Activated CD8-positive, alpha-beta memory T cell treated with anti-CD3 and anti-CD28 coated beads, Interleukin-2, amount 50 U/mL, for 48 hours (primary cell): ENCODE data around the gene TVP23C.
"Not testable (repeated sequence)": the region's sequence is repeated elsewhere in the genome, so short reads cannot be mapped to it uniquely, and the experiment has no call there.

Experiments used
- DNase-seq: peaks from one replicate; pipeline ENCODE4 v3.0.0-alpha.2; 2020

TVP23C gene

GRCh38 chr17:15526292-15527218, 36.7 kb downstream of the TVP23C start:
- DNase-seq, result not testable (repeated sequence)

DNA sequence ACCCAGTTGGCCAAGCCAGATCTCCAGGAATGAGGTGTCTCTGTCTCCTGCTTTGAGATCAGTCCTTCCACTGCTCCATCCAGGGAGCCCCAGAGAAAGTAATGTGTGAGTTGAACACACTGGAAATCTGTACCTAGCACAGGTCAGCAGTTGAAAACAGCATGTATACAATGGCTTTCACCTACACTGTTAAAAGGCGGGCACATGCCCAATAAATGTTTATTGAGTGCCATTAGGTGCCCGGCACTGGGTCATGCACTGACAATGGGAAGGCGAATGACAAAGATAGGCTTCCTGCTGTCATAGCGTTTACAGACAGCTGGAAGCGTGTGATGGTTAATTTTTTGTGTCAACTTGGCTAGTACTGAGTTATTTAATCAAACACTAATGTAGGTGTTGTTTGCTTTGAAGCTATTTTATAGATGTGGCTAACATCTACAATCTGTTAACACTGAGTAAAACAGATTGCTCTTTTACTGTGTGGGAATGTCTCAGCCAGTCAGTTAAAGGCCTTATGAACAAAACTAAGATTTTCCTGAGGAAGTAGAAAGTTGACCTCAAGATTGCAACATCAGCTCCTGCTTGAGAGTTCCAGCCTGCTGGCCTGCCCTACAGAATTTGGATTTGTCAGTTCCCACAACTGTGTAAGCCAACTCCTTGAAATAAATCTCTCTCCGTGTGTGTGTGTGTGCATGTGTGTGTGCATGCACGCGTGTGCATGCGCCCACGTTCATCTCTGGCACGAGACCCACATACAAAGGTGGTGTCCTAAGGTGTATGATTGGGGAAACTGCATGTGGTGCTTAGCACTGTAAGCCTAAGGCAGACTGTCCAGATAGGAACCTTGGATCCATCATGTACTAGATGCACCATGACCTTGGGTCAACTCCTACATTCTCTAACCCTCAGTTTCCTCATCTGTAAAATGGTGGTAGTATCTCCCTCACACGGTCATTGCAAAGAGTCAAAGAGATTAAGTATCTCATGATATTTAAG, 38.0 kb downstream of the TVP23C start:
- DNase-seq, result not testable (repeated sequence)

DNA sequence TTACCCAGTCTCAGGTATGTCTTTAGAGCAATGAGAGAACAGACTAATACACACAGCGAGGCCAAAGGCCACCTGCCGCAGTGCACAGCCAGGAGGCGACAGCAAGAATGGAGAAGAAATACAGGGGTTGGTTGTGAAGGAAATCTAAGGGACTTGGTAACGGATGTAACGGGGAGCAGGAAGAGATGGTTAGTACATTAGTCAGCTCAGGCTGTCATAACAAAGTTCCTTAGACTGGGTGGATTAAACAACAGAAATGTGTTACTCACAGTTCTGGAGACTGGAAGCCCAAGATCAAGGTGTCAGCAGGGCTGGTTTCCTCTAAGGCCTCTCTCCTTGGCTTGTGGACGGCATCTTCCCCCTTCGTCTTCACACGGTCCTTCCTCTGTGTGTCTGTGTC, 47.1 kb downstream of the TVP23C start:
- DNase-seq, result no peak

DNA sequence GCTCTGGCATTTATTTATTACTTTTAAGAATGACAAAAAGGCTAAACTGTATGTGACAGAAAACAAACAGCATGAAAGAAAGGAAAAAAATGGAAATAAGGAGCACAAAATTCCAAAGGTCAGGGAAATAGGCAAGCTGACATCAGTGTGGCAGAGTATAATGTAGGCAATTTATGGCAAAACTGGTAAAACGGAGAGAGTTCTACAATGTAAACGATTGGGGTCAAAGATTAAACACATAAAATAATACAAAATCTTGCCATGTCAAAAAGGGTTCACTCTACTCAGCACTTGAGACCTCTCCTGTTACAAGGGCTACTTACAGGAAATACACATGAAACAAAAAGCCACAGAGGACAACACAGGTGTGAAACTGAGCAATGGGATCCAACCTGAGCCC, 48.8 kb downstream of the TVP23C start:
- DNase-seq, result no peak

GRCh38 chr17:15513856-15514459, 49.3 kb downstream of the TVP23C start:
- DNase-seq, result no peak

- no peak for DNase-seq
These were observed 50.1 kb downstream of the TVP23C start for GRCh38 chr17:15513058-15513791.

GRCh38 chr17:15512071-15512709, 51.1 kb downstream of the TVP23C start:
- no peak for DNase-seq

- DNase-seq, result no peak
These were observed 52.1 kb downstream of the TVP23C start for GRCh38 chr17:15511142-15511541.

DNA sequence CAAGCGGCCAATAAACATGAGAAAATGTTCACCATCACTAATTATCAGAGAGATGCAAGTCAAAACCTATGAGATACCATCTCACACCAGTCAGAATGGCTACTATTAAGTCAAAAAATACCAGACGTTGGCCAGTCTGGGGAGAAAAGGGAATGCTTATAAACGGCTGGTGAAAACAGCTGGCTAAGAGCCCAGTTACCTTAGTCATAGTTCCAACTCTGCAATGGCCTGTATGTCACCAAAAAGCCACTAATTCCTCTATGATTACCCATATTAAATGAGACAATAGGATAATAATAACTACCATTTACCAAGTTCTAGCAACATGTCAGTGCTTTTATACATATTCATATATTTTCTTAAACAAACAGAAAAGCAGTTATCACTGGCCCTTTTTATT, 52.9 kb downstream of the TVP23C start:
- DNase-seq, result no peak

DNA sequence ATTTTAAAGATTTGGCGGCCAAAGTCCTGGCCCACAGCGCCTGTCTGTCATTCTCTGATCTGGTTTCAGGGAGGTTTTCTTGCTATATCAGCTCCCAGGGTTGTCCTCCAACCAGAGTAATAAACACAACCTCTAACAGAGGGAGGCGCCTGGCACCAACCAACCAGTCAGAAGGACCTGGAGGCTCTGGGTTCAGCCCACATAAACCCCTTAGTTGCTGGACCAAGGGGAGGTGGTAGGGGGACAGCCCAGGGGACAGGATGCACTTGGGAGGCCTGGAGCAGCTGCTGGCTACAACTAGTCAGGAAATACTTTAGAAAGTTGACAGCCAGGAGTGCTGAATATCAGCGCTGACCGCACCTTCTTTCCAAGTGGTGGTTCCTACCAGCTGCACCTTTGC, 54.2 kb downstream of the TVP23C start:
- DNase-seq, result no peak

DNA sequence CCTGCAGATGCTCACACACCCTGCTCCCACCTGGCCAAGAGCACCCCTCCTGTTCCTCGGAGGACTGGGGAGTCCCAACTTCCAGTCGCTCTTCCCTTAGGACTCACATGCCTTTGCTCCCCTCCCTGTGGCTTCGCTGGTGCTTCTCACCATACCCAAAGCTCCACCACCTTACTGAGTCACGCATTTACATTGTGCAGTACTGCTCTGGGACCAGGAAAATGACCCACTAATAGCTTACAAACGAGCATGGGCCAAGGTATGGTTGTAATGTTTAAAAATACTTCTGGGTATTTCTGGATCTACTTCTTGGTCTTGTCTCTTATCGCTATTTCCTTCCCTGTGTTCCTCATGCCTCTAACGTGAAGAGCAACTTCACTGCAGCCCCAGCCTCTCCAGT, 54.8 kb downstream of the TVP23C start:
- no peak for DNase-seq

- no peak for DNase-seq
These were observed 55.4 kb downstream of the TVP23C start for GRCh38 chr17:15507896-15508295.

- DNase-seq, result no peak
These were observed 56.3 kb downstream of the TVP23C start for GRCh38 chr17:15507001-15507400.

DNA sequence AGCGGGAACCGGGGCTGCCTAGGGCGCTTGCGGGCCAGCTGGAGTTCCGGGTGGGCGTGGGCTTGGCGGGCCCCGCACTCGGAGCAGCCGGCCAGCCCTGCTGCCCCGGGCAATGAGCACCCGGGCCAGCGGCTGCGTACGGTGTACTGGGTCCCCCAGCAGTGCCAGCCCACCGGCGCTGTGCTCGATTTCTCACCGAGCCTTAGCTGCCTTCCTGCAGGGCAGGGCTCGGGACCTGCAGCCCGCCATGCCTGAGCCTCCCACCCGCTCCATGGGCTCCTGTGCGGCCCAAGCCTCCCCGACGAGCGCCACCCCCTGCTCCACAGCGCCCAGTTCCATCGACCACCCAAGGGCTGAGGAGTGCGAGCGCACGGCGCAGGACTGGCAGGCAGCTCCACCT, 57.6 kb downstream of the TVP23C start:
- not testable (repeated sequence) for DNase-seq

- DNase-seq, result no peak
These were observed 59.6 kb downstream of the TVP23C start for GRCh38 chr17:15503731-15504130.

DNA sequence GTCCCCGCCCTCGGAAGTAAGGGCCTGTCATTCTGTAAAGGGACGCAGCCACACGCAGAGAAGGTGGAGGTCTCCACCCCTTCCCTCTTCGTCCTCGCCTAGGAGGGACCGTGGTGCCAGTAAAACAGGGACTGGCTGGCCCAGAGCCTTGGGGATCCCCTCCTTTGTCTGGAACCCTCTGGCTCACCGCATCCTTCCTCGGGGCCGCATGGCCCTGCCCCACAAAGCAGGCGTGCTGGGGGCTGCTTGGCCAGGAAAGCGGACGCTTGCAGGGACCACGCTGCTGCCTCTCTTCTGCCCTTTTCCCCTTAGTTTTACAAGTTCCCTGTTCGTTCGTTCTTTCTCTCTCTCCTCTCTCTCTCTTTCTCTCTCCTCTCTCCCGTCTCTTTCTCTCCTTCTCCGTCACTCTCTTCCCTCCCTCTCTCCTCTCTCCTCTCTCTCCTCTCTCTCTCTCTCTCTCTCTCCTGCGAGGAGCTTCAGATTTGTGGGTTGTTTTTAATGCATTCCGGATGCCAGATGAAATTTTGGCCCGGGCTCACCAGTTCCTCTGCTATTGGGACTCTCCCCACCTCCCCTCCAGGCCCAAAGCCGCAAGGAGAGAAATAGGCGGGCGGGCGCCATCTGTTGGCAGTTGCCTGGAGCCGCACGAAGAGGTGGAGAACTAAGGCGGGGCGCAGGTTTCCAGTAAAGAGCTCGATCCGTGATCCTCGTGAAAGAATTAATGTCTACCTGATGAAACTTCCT, 60.7 kb downstream of the TVP23C start:
- peak; percentile 90 for DNase-seq

GRCh38 chr17:15501793-15502192, 61.5 kb downstream of the TVP23C start:
- no peak for DNase-seq

DNA sequence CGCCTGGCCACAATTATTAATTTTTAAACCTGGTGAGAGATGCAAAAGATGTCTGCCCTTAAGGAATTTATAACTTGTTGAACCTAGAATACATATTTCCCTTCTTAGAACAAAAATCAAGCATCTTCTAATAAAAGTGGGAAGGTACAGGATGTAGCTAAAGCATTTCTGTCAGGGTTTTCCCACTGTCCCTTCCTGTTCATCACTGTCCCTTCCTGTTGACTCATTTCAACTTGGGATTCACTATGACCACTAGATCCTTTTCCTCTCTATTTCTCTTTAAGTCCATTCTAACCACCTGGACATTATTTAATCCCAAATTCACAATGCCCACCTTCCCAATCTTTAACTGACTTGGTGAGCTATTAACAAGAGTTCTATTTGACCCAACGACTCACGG, 62.0 kb downstream of the TVP23C start:
- DNase-seq, result no peak

DNA sequence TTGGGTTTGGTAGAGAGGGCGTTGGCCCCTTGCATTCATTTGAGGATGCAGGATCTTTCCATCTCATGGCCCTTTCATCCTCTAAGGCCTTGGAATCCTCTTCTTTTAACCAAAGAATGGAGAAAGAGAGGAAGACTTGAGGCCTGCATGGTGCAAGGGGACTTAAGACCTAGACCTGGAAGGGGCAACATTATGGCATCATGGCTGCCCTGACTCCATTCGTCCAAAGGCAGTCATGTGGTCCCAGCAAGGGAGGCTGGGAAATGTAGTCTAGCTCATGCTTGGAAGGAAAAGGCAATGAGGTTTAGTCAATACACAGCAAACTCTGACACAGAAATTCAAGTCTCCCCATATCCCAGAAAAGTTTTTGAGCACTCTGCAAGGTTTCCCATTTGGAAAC, 65.2 kb downstream of the TVP23C start:
- DNase-seq, result no peak

- no peak for DNase-seq
These were observed 66.3 kb downstream of the TVP23C start for GRCh38 chr17:15496735-15497670.
